Activated CD8-positive, alpha-beta memory T cell treated with anti-CD3 and anti-CD28 coated beads for 36 hours (primary cell): ENCODE measurements around the gene HOXC5. TPM values are rescaled to one million over a fixed set of nuclear protein-coding genes. Genes with fewer than 3 reads are reported as not detected.

Experiments used
- CTCF ChIA-PET: fragments of 350-600 bp; sonication (Branson Sonifier 250); formaldehyde crosslinking; loops from one replicate; lab custom pipeline; 2021; ENCODE audit warnings: antibody characterized with exemption; lab: Charles Lee
- POLR2A ChIA-PET: fragments of 350-600 bp; sonication (Branson Sonifier 250); formaldehyde crosslinking; loops from one replicate; lab custom pipeline; 2021; ENCODE audit warnings: antibody characterized with exemption; lab: Charles Lee
- total RNA-seq, 2 experiments: library from RNA; stranded (reverse); gene quantifications; one replicate each; pipeline ENCODE4 v1.2.3, GENCODE V29; 2021

The HOXC5 gene
- total RNA-seq: not detected

- ChIA-PET POLR2A (interaction anchor here (0.6 to 0.7 kb wide), 3 partner anchors 15 to 48 kb away, joined by 3 to 8 read pairs (median 3); partner anchors contain the start of gene HOXC10), CTCF (interaction anchor here (0.6 to 5.5 kb wide), 29 partner anchors 10 to 536 kb away, joined by 3 to 68 read pairs (median 5); partner anchors contain the start of genes HOXC4, HOXC8 and SMUG1)
Observed at GRCh38 chr12:54032627-54033100, at the start of gene HOXC5. TSS of gene HOXC5 (plus strand) at chr12:54033050. CDS start at chr12:54033123, 73 bp downstream.

GRCh38 chr12:53983568-53983949 lies 49.3 kb upstream of the HOXC5 start:
- ChIA-PET POLR2A (no interaction called here), CTCF (no interaction called here)

GRCh38 chr12:53983950-53984572 lies 48.8 kb upstream of the HOXC5 start:
- POLR2A ChIA-PET: no interaction called here
- CTCF ChIA-PET: interaction anchor here (0.8 to 2.0 kb wide), 6 partner anchors 18 to 257 kb away, joined by 3 to 13 read pairs (median 4); no protein-coding TSS in a partner anchor

GRCh38 chr12:53984901-53985691 lies 47.8 kb upstream of the HOXC5 start, which contains the start of gene HOXC10:
TSS of gene HOXC10 (plus strand) at chr12:53985146. CDS start at chr12:53985260, 114 bp downstream.
- ChIA-PET CTCF (interaction anchor here (0.6 to 2.2 kb wide), 20 partner anchors 10 to 256 kb away, joined by 3 to 13 read pairs (median 4); partner anchors contain the start of genes HOXC13, HOXC8 and HOXC9), POLR2A (interaction anchor here (0.6 kb wide), 1 partner anchor 47 kb away, joined by 8 read pairs; no protein-coding TSS in a partner anchor)

- CTCF ChIA-PET: interaction anchor here (0.6 to 2.2 kb wide), 15 partner anchors 13 to 239 kb away, joined by 3 to 13 read pairs (median 5); partner anchors contain the start of genes HOXC13 and HOXC8
- POLR2A ChIA-PET: no interaction called here
Observed at GRCh38 chr12:53985692-53985993, 47.2 kb upstream of the HOXC5 start.

- POLR2A ChIA-PET: no interaction called here
- CTCF ChIA-PET: interaction anchor here (0.6 to 2.2 kb wide), 15 partner anchors 14 to 240 kb away, joined by 3 to 13 read pairs (median 5); partner anchors contain the start of genes HOXC13 and HOXC8
Observed at GRCh38 chr12:53985994-53986685, 46.7 kb upstream of the HOXC5 start.

- POLR2A ChIA-PET: interaction anchor here (0.6 kb wide), 1 partner anchor 37 kb away, joined by 3 read pairs; no protein-coding TSS in a partner anchor
- CTCF ChIA-PET: interaction anchor here (0.9 to 2.2 kb wide), 7 partner anchors 19 to 372 kb away, joined by 3 to 11 read pairs (median 5); partner anchors contain the start of gene HOXC8
Observed at GRCh38 chr12:53986686-53987483, 46.0 kb upstream of the HOXC5 start.

GRCh38 chr12:53987787-53988230 lies 45.0 kb upstream of the HOXC5 start:
- ChIA-PET POLR2A (interaction anchor here (0.6 kb wide), 1 partner anchor 36 kb away, joined by 3 read pairs; no protein-coding TSS in a partner anchor), CTCF (interaction anchor here (0.6 to 2.0 kb wide), 8 partner anchors 18 to 371 kb away, joined by 3 to 9 read pairs (median 4); no protein-coding TSS in a partner anchor)

GRCh38 chr12:53988541-53989226 lies 44.2 kb upstream of the HOXC5 start:
- ChIA-PET POLR2A (no interaction called here), CTCF (interaction anchor here (0.6 to 1.9 kb wide), 7 partner anchors 17 to 370 kb away, joined by 3 to 9 read pairs (median 3); no protein-coding TSS in a partner anchor)

GRCh38 chr12:53989227-53990113 lies 43.4 kb upstream of the HOXC5 start:
- CTCF ChIA-PET: interaction anchor here (0.7 to 2.3 kb wide), 4 partner anchors 16 to 243 kb away, joined by 3 to 9 read pairs (median 5); no protein-coding TSS in a partner anchor
- POLR2A ChIA-PET: no interaction called here

GRCh38 chr12:53990311-53991076 lies 42.4 kb upstream of the HOXC5 start:
- CTCF ChIA-PET: interaction anchor here (0.6 to 2.3 kb wide), 3 partner anchors 15 to 244 kb away, joined by 3 to 7 read pairs (median 3); no protein-coding TSS in a partner anchor
- POLR2A ChIA-PET: no interaction called here

GRCh38 chr12:53991077-53991460 lies 41.8 kb upstream of the HOXC5 start:
- POLR2A ChIA-PET: no interaction called here

GRCh38 chr12:53992377-53992889 lies 40.4 kb upstream of the HOXC5 start:
- POLR2A ChIA-PET: no interaction called here
- CTCF ChIA-PET: interaction anchor here (1.2 kb wide), 1 partner anchor 8 kb away, joined by 3 read pairs; the partner anchor contains the start of gene HOXC9

More at GRCh38 chr12:53991077-53991460, 41.8 kb upstream of the HOXC5 start:
- CTCF ChIA-PET: interaction anchor here (0.6 to 2.3 kb wide), 6 partner anchors 9 to 244 kb away, joined by 3 to 7 read pairs (median 3); partner anchors contain the start of gene HOXC9

GRCh38 chr12:53993162-53994008 lies 39.5 kb upstream of the HOXC5 start:
- CTCF ChIA-PET: interaction anchor here (0.8 to 0.9 kb wide), 3 partner anchors 37 to 215 kb away, joined by 3 to 4 read pairs (median 3); partner anchors contain the start of gene HOXC5
- POLR2A ChIA-PET: no interaction called here
